Measurements from ENCODE around the gene BICDL1. TPM values are rescaled to one million over a fixed set of nuclear protein-coding genes. Genes with fewer than 3 reads are reported as not detected.

Gene BICDL1
- total RNA-seq, 2 donors from 2014 or later = 5.9 to 6.2 TPM

- Histone ChIP-seq H3K9me3 (no peaks in the 10 kb centered on the region), H3K27ac (no peak overlapping the region), H3K4me3 (no peak overlapping the region), H3K36me3 (replicated peaks in 1 of 2; ENCODE audit: insufficient read depth in 1 of 2, low read depth in 2 of 2) (no peaks in the 10 kb centered on the region), H3K27me3 (no peaks in the 10 kb centered on the region), H3K4me1 (no peaks in the 10 kb centered on the region)
- intact Hi-C loops (cut with DNase I) = no loop called here
- ATAC-seq (no peak), DNase-seq (peak; percentile 18 to 62 (median 40))
- 21 to 27% methylated on average over 10 of the region's 10 CpGs for whole genome bisulfite sequencing, 2 donors
- no peak for TF ChIP-seq POLR2A (IDR thresholded peaks at IDR 0.05)
- TF ChIP-seq CTCF (IDR thresholded peaks at IDR 0.05) = no peak
Measured at GRCh38 chr12:119949145-119949544, 39.9 kb upstream of the BICDL1 start.

- WGBS, 2 donors = 61 to 75% methylated on average over 4 of the region's 4 CpGs
- DNase-seq = no peak
- ATAC-seq = no peak
- TF ChIP-seq POLR2A (IDR thresholded peaks at IDR 0.05) (no peak), CTCF (IDR thresholded peaks at IDR 0.05) (no peak)
- Histone ChIP-seq H3K36me3 (replicated peaks in 1 of 2; ENCODE audit: insufficient read depth in 1 of 2, low read depth in 2 of 2) (no peaks in the 10 kb centered on the region), H3K27me3 (no peaks in the 10 kb centered on the region), H3K9me3 (no peaks in the 10 kb centered on the region), H3K4me1 (no peaks in the 10 kb centered on the region), H3K27ac (no peak overlapping the region), H3K4me3 (no peak overlapping the region)
- intact Hi-C loops (cut with DNase I) = no loop called here
Measured at GRCh38 chr12:119949594-119949993, 39.4 kb upstream of the BICDL1 start.

GRCh38 chr12:119956047-119956446, 33.0 kb upstream of the BICDL1 start:
- ATAC-seq = no peak
- H3K4me1 ChIP-seq = no peaks in the 10 kb centered on the region
- no peak for DNase-seq
- no peaks in the 10 kb centered on the region for H3K36me3 ChIP-seq (replicated peaks in 1 of 2; ENCODE audit: insufficient read depth in 1 of 2, low read depth in 2 of 2)
- peaks cover 0 to 15% (median 0%) of the 10 kb centered on the region in 3 donors for H3K9me3 ChIP-seq
- H3K4me3 ChIP-seq = no peak overlapping the region
- intact Hi-C loops (cut with DNase I) = no loop called here
- 76 to 86% methylated on average over 3 of the region's 3 CpGs for WGBS, 2 donors
- TF ChIP-seq POLR2A (IDR thresholded peaks at IDR 0.05) (no peak), CTCF (IDR thresholded peaks at IDR 0.05) (no peak)
- no peak overlapping the region for H3K27ac ChIP-seq
- H3K27me3 ChIP-seq = no peaks in the 10 kb centered on the region

- WGBS, 2 donors = 91 to 95% methylated on average over 1 of the region's 1 CpG
Measured at GRCh38 chr12:119957135-119957534, 31.9 kb upstream of the BICDL1 start.

More at GRCh38 chr12:119957135-119957534, 31.9 kb upstream of the BICDL1 start:
- intact Hi-C loops (cut with DNase I) = no loop called here
- ATAC-seq (no peak), DNase-seq (no peak)
- Histone ChIP-seq H3K27ac (no peak overlapping the region), H3K4me3 (no peak overlapping the region), H3K36me3 (replicated peaks in 1 of 2; ENCODE audit: insufficient read depth in 1 of 2, low read depth in 2 of 2) (no peaks in the 10 kb centered on the region), H3K4me1 (no peaks in the 10 kb centered on the region), H3K9me3 (peaks cover 0 to 15% (median 0%) of the 10 kb centered on the region in 3 donors), H3K27me3 (no peaks in the 10 kb centered on the region)
- TF ChIP-seq CTCF (IDR thresholded peaks at IDR 0.05) (no peak), POLR2A (IDR thresholded peaks at IDR 0.05) (no peak)
